ENCODE results near the gene TMEM123.
A peak's percentile ranks its signal among the peaks of the same experiment; 100 is the strongest.

The TMEM123 gene

GRCh38 chr11:102398297-102398696, 54.3 kb downstream of the TMEM123 start:
- Histone ChIP-seq H3K27me3 (no peaks in the 10 kb centered on the region), H3K4me1 (ENCODE audit: control insufficient read depth in 1 of 2, insufficient read depth in 1 of 2, low read depth in 1 of 2, low read length in 1 of 2) (peaks cover 3 to 6% of the 10 kb centered on the region in 2 experiments), H3K4me3 (ENCODE audit: low read depth in 1 of 2, low read length in 1 of 2) (no peak overlapping the region), H3K36me3 (peaks cover 85% of the 10 kb centered on the region), H3K9me3 (no peaks in the 10 kb centered on the region), H3K27ac (peak overlapping the region; percentile 5)
- no peak for TF ChIP-seq CTCF (IDR thresholded peaks at IDR 0.05)

- no peak for TF ChIP-seq CTCF (IDR thresholded peaks at IDR 0.05)
- Histone ChIP-seq H3K4me1 (ENCODE audit: control insufficient read depth in 1 of 2, insufficient read depth in 1 of 2, low read depth in 1 of 2, low read length in 1 of 2) (peaks cover 5 to 6% of the 10 kb centered on the region in 2 experiments), H3K36me3 (peaks cover 81% of the 10 kb centered on the region), H3K4me3 (ENCODE audit: low read depth in 1 of 2, low read length in 1 of 2) (no peak overlapping the region), H3K27ac (peak overlapping the region; percentile 35), H3K9me3 (no peaks in the 10 kb centered on the region), H3K27me3 (no peaks in the 10 kb centered on the region)
These were observed 55.6 kb downstream of the TMEM123 start for GRCh38 chr11:102396708-102397563.

DNA sequence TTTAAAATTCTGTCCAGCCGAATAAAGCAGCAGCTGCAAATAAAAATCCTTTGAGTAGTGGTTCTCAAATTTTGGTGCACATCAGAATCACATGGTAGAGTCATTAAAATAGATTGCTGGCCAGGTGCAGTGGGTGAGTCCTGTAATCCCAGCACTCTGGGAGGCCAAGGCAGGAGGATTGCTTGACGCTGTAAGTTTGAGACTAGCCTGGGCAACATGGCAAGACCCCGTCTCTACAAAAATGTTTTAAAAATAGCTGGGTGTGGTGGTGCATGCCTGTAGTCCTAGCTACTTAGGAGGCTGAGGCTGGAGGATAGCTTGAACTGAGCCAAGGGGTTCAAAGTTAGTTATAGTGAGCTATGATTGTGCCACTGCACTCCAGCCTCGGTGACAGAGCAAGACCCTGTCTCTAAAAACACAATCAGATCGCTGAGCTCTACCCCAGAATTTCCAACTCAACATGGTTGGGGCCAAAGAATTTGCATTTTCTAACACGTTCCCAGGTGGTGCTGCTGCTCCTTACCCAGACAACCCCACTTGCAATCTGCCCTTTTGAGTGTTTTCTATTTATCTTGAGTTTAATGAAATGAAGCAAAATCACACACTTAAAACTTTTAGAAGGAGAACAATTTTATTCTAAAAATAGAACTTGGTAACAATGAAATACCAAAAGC, 56.7 kb downstream of the TMEM123 start:
- no peak overlapping the region for H3K27ac ChIP-seq
- H3K9me3 ChIP-seq = no peaks in the 10 kb centered on the region
- H3K4me1 ChIP-seq (ENCODE audit: control insufficient read depth in 1 of 2, insufficient read depth in 1 of 2, low read depth in 1 of 2, low read length in 1 of 2) = peaks cover 5 to 6% of the 10 kb centered on the region in 2 experiments
- H3K27me3 ChIP-seq = no peaks in the 10 kb centered on the region
- H3K4me3 ChIP-seq (ENCODE audit: low read depth in 1 of 2, low read length in 1 of 2) = no peak overlapping the region
- TF ChIP-seq CTCF (IDR thresholded peaks at IDR 0.05) = no peak
- peaks cover 81% of the 10 kb centered on the region for H3K36me3 ChIP-seq

DNA sequence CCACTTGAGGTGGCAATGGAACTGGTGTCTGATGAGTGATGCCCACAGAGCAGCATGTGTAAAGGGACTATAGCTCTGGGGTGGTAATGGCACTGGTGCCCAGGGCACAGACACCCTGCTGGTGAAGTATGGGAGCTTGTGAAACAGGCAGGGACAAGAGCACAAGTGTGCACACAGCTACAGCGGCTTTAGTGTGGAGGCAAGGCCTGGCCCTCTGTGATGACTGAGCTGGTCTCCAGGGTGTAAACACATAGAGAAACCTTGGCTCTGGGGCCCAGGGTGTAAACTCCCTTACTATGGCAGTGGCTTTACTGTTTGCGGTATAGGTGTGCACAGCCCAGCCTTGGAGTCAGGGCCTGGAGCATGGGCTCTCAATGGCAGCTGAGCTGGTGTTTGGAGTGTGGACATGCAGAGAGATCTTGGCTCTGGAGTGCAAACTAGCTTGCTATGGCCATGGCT, 59.3 kb downstream of the TMEM123 start:
- no peak overlapping the region for H3K27ac ChIP-seq
- no peaks in the 10 kb centered on the region for H3K27me3 ChIP-seq
- no peak overlapping the region for H3K4me3 ChIP-seq (ENCODE audit: low read depth in 1 of 2, low read length in 1 of 2)
- peaks cover 5 to 6% of the 10 kb centered on the region in 2 experiments for H3K4me1 ChIP-seq (ENCODE audit: control insufficient read depth in 1 of 2, insufficient read depth in 1 of 2, low read depth in 1 of 2, low read length in 1 of 2)
- H3K9me3 ChIP-seq = no peaks in the 10 kb centered on the region
- peaks cover 72% of the 10 kb centered on the region for H3K36me3 ChIP-seq
- TF ChIP-seq CTCF (IDR thresholded peaks at IDR 0.05) = no peak

- Histone ChIP-seq H3K27me3 (no peaks in the 10 kb centered on the region), H3K9me3 (no peaks in the 10 kb centered on the region), H3K27ac (peak overlapping the region; percentile 55), H3K4me1 (ENCODE audit: control insufficient read depth in 1 of 2, insufficient read depth in 1 of 2, low read depth in 1 of 2, low read length in 1 of 2) (peaks cover 0 to 3% of the 10 kb centered on the region in 2 experiments), H3K36me3 (peaks cover 72% of the 10 kb centered on the region), H3K4me3 (ENCODE audit: low read depth in 1 of 2, low read length in 1 of 2) (no peak overlapping the region)
- TF ChIP-seq CTCF (IDR thresholded peaks at IDR 0.05) = no peak
These were observed 60.9 kb downstream of the TMEM123 start for GRCh38 chr11:102391549-102392237.
